Measurements from ENCODE around the gene SNX10. TPM values are rescaled to one million over a fixed set of nuclear protein-coding genes. Genes with fewer than 3 reads are reported as not detected.

The SNX10 gene
- total and polyA plus RNA-seq, 2 of the 4 experiments (the other 2 are of a cell fraction), result not detected

DNA sequence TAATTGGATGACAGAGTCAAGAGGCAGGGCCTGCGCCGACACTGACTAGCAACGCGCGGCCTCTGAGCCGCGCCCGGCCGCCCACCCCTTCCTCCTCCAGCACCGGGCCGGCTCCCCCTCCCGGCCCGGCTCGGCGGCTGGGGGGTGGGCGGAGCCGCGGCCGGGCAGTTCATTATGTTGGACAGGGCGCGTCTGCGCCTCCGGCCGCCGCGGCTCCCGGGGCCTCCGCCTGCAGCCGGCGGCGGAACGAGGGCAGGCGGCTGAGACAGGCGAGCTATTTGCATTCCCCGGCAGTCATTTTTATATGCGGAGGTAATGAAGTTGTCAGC is 106.7 kb downstream of the SNX10 start:
- Histone ChIP-seq H2BK15ac (ENCODE audit: low read depth, low read length) (no peak overlapping the region), H2BK120ac (ENCODE audit: low read depth, low read length) (no peak overlapping the region), H2AFZ (replicated peaks; ENCODE audit: low read length, poor library complexity) (peak overlapping the region; percentile 92), H4K5ac (ENCODE audit: low read depth, low read length) (no peak overlapping the region), H2BK5ac (ENCODE audit: low read depth, low read length, poor library complexity, severe bottlenecking) (no peak overlapping the region), H3K9ac (ENCODE audit: low read depth, low read length) (no peak overlapping the region), H3K14ac (replicated peaks; ENCODE audit: low read depth, low read length) (no peak overlapping the region), H3K9me3 (ENCODE audit: control insufficient read depth, insufficient read depth, low read length) (no peaks in the 10 kb centered on the region), H3K27ac (ENCODE audit: insufficient read depth, low read length) (no peak overlapping the region), H3K79me1 (ENCODE audit: low read depth in 1 of 2, low read length in 2 of 2) (no peaks in the 10 kb centered on the region), H4K8ac (ENCODE audit: low read depth in 2 of 2, low read length in 2 of 2) (no peak overlapping the region), H3K9me1 (ENCODE audit: insufficient read depth, low read length) (no peaks in the 10 kb centered on the region), H3K4me3 (ENCODE audit: insufficient read depth, low read depth, low read length) (peak overlapping the region; percentile 36), H3K27me3 (ENCODE audit: control insufficient read depth, insufficient read depth, low read length) (peaks cover 25% of the 10 kb centered on the region), H3K4me2 (ENCODE audit: low read depth, low read length) (peak overlapping the region; percentile 89), H3K56ac (ENCODE audit: extremely low read depth, insufficient read depth, low read length) (no peak overlapping the region), H3K23ac (ENCODE audit: low read depth, low read length) (no peak overlapping the region), H2AK5ac (ENCODE audit: low read depth, low read length) (no peak overlapping the region), H2BK20ac (ENCODE audit: low read depth, low read length) (no peak overlapping the region), H3K18ac (ENCODE audit: low read depth, low read length) (no peak overlapping the region), H3K4ac (ENCODE audit: low read depth, low read length) (no peak overlapping the region), H3K4me1 (ENCODE audit: control insufficient read depth, insufficient read depth, low read length) (peaks cover 2% of the 10 kb centered on the region; the same call in 1 of the 2 replicates), H2AK9ac (replicated peaks; ENCODE audit: low read depth, low read length, poor library complexity) (peak overlapping the region; percentile 76), H4K20me1 (ENCODE audit: insufficient read depth, low read length) (no peaks in the 10 kb centered on the region), H3K36me3 (ENCODE audit: control insufficient read depth, insufficient read depth, low read length) (no peaks in the 10 kb centered on the region), H4K91ac (ENCODE audit: insufficient read depth, low read depth, low read length) (no peak overlapping the region)
- ChIA-PET CTCF (no interaction called here), POLR2A (ENCODE audit: unreplicated experiment) (no interaction called here)
- ATAC-seq (ENCODE audit: low read depth) (peak; percentile 93), DNase-seq (peak; percentile 18)
- dilution Hi-C loops (cut with HindIII; ENCODE audit: low sequenced_read_pairs, unreplicated experiment) (no loop called here), intact Hi-C loops (cut with micrococcal nuclease) (no loop called here), in situ Hi-C loops (cut with MboI; ENCODE audit: low sequenced_read_pairs) (no loop called here)
- no peak for TF ChIP-seq CHD1 (IDR thresholded peaks at IDR 0.05; ENCODE audit: low read depth, low read length)
- TF ChIP-seq, protein P1, sequence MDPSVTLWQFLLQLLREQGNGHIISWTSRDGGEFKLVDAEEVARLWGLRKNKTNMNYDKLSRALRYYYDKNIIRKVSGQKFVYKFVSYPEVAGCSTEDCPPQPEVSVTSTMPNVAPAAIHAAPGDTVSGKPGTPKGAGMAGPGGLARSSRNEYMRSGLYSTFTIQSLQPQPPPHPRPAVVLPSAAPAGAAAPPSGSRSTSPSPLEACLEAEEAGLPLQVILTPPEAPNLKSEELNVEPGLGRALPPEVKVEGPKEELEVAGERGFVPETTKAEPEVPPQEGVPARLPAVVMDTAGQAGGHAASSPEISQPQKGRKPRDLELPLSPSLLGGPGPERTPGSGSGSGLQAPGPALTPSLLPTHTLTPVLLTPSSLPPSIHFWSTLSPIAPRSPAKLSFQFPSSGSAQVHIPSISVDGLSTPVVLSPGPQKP (IDR thresholded peaks at IDR 0.05; ENCODE audit: borderline replicate concordance, low read depth, low read length), result no peak
- TF ChIP-seq, protein P2, sequence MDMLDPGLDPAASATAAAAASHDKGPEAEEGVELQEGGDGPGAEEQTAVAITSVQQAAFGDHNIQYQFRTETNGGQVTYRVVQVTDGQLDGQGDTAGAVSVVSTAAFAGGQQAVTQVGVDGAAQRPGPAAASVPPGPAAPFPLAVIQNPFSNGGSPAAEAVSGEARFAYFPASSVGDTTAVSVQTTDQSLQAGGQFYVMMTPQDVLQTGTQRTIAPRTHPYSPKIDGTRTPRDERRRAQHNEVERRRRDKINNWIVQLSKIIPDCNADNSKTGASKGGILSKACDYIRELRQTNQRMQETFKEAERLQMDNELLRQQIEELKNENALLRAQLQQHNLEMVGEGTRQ (IDR thresholded peaks at IDR 0.05; ENCODE audit: low read depth, low read length), result no peak
- no peak for TF ChIP-seq RCOR1 (IDR thresholded peaks at IDR 0.05; ENCODE audit: insufficient replicate concordance, low read length)
- TF ChIP-seq CEBPB (IDR thresholded peaks at IDR 0.05; ENCODE audit: low read depth, low read length), result no peak
- TF ChIP-seq MAZ (IDR thresholded peaks at IDR 0.05; ENCODE audit: borderline replicate concordance, low read depth, low read length), result no peak; the same call in 1 of the 2 replicates
- TF ChIP-seq RFX5 (IDR thresholded peaks at IDR 0.05; ENCODE audit: low read depth, low read length), result no peak
- no peak for TF ChIP-seq NFE2L2 (IDR thresholded peaks at IDR 0.05; ENCODE audit: low read depth, low read length)
- TF ChIP-seq SMC3 (IDR thresholded peaks at IDR 0.05; ENCODE audit: low read depth, low read length), result no peak
- TF ChIP-seq POLR2A (IDR thresholded peaks at IDR 0.05; ENCODE audit: low read depth, low read length), result no peak
- TF ChIP-seq RAD21 (IDR thresholded peaks at IDR 0.05; ENCODE audit: low read length), result no peak
- TF ChIP-seq, protein P3, sequence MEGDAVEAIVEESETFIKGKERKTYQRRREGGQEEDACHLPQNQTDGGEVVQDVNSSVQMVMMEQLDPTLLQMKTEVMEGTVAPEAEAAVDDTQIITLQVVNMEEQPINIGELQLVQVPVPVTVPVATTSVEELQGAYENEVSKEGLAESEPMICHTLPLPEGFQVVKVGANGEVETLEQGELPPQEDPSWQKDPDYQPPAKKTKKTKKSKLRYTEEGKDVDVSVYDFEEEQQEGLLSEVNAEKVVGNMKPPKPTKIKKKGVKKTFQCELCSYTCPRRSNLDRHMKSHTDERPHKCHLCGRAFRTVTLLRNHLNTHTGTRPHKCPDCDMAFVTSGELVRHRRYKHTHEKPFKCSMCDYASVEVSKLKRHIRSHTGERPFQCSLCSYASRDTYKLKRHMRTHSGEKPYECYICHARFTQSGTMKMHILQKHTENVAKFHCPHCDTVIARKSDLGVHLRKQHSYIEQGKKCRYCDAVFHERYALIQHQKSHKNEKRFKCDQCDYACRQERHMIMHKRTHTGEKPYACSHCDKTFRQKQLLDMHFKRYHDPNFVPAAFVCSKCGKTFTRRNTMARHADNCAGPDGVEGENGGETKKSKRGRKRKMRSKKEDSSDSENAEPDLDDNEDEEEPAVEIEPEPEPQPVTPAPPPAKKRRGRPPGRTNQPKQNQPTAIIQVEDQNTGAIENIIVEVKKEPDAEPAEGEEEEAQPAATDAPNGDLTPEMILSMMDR (conservative IDR thresholded peaks at IDR 0.05; ENCODE audit: low read depth, low read length), result no peak
- 0% methylated on average over 2 of the region's 36 CpGs; no CpG with 5 or more reads in 1 of the 2 experiments for WGBS, 2 experiments (ENCODE audit: extremely low coverage in 2 of 2, insufficient read length in 1 of 2)
- BruUV-seq (replicated peaks), result no TSS peak

Measured in IMR-90 (cell line).